GM10266 (cell line): ENCODE results near the gene RRAS.

Source experiments
- DNase-seq: peaks from one replicate; pipeline ENCODE4 v3.0.0; 2012; ENCODE audit errors: extremely low spot score
- CTCF ChIP-seq: IDR thresholded peaks from 2 replicates; pipeline ENCODE4 v1.5.1; 2012; ENCODE audit warnings: mild to moderate bottlenecking, low read depth; ENCODE audit not compliant: control insufficient read depth, insufficient read depth; ENCODE audit errors: missing control alignments

RRAS gene

GRCh38 chr19:49686503-49687088 is 46.7 kb upstream of the RRAS start:
- TF ChIP-seq CTCF: no peak
- DNase-seq: no peak

- TF ChIP-seq CTCF: no peak
- no peak for DNase-seq
These were observed 45.9 kb upstream of the RRAS start for GRCh38 chr19:49685845-49686332.

GRCh38 chr19:49684983-49685553 is 45.1 kb upstream of the RRAS start:
- no peak for TF ChIP-seq CTCF
- DNase-seq: no peak

- peak; percentile 51 for TF ChIP-seq CTCF
- peak; percentile 70 for DNase-seq
These were observed 44.5 kb upstream of the RRAS start for GRCh38 chr19:49684251-49684982.

GRCh38 chr19:49683814-49684250 is 43.9 kb upstream of the RRAS start:
- no peak for TF ChIP-seq CTCF
- no peak for DNase-seq

- no peak for TF ChIP-seq CTCF
- no peak for DNase-seq
These were observed 42.3 kb upstream of the RRAS start for GRCh38 chr19:49682274-49682673.

GRCh38 chr19:49681830-49682229 is 41.9 kb upstream of the RRAS start:
- no peak for TF ChIP-seq CTCF

More at GRCh38 chr19:49681830-49682229, 41.9 kb upstream of the RRAS start:
- DNase-seq: no peak
